PC-3 (cell line): ENCODE results near the gene EFNA5. TPM values are rescaled to one million over a fixed set of nuclear protein-coding genes. Genes with fewer than 3 reads are reported as not detected.

Experiments
- ATAC-seq: fragments of 200-7000 bp; cut with Tn5 transposase; 2 replicates; pipeline ENCODE4 v1.9.1; 2020; ENCODE audit warnings: mild to moderate bottlenecking, moderate library complexity
- BruUV-seq: library from RNA; stranded (reverse); fragments of 400-500 nt; replicated peaks from 2 replicates; lab custom pipeline; 2021; lab: Mats Ljungman, UMichigan
- CTCF ChIA-PET: fragments of 300-600 bp; sonication (Branson Sonifier 250); formaldehyde crosslinking; loops from one replicate; lab custom pipeline; 2022; ENCODE audit warnings: antibody characterized with exemption; lab: Charles Lee
- POLR2A ChIA-PET: fragments of 300-600 bp; sonication (Branson Sonifier 250); formaldehyde crosslinking; loops from one replicate; lab custom pipeline; 2022; ENCODE audit warnings: antibody characterized with exemption; ENCODE audit not compliant: unreplicated experiment; lab: Charles Lee
- DNase-seq: peaks from one replicate; pipeline ENCODE4 v3.0.0-alpha.2; 2015
- H2AFZ ChIP-seq: fragments of 300-600 bp; sonication (generic); 2 replicates; pipeline ENCODE4 v1.6.0; 2016; ENCODE audit warnings: antibody characterized with exemption, low read length
- H3F3A ChIP-seq: fragments of 300-600 bp; sonication (generic); one replicate; pipeline ENCODE4 v1.6.0; 2017; ENCODE audit warnings: antibody characterized with exemption, low read length, control low read depth, mild to moderate bottlenecking; ENCODE audit not compliant: unreplicated experiment
- H3K27ac ChIP-seq: fragments of 300-600 bp; sonication (generic); 2 replicates; pipeline ENCODE4 v1.5.1; 2016; ENCODE audit warnings: mild to moderate bottlenecking, low read length
- H3K27me3 ChIP-seq: fragments of 300-600 bp; sonication (generic); 2 replicates; pipeline ENCODE4 v1.6.1; 2016; ENCODE audit warnings: low read length, mixed read lengths
- H3K36me3 ChIP-seq: fragments of 300-600 bp; sonication (generic); 2 replicates; pipeline ENCODE4 v1.6.1; 2016; ENCODE audit warnings: low read depth, mixed run types, low read length, mixed read lengths
- H3K4me1 ChIP-seq: fragments of 300-600 bp; sonication (generic); 2 replicates; pipeline ENCODE4 v1.5.1; 2016; ENCODE audit warnings: low read length; ENCODE audit not compliant: insufficient read depth
- H3K4me2 ChIP-seq: fragments of 300-600 bp; sonication (generic); 2 replicates; pipeline ENCODE4 v1.6.0; 2016; ENCODE audit warnings: low read length
- H3K4me3 ChIP-seq: fragments of 300-600 bp; sonication (generic); 2 replicates; pipeline ENCODE4 v1.5.1; 2016; ENCODE audit warnings: mild to moderate bottlenecking, low read length, mixed read lengths
- H3K79me2 ChIP-seq: fragments of 300-600 bp; sonication (generic); 2 replicates; pipeline ENCODE4 v1.6.1; 2017; ENCODE audit warnings: low read length, mixed read lengths
- H3K9ac ChIP-seq: fragments of 300-600 bp; sonication (generic); 2 replicates; pipeline ENCODE4 v1.6.0; 2016; ENCODE audit warnings: mild to moderate bottlenecking, low read length
- H3K9me2 ChIP-seq: fragments of 300-600 bp; sonication (generic); replicated peaks from 2 replicates; pipeline ENCODE4 v1.6.1; 2016; ENCODE audit warnings: mixed run types, low read length, mixed read lengths
- H3K9me3 ChIP-seq: fragments of 300-600 bp; sonication (generic); 2 replicates; pipeline ENCODE4 v1.6.1; 2016; ENCODE audit warnings: low read length, mixed read lengths
- H4K20me1 ChIP-seq: fragments of 300-600 bp; sonication (generic); 2 replicates; pipeline ENCODE4 v1.6.1; 2016; ENCODE audit warnings: low read length, mixed read lengths
- EZH2 ChIP-seq: fragments of 300-600 bp; sonication (generic); IDR thresholded peaks from one replicate; pipeline ENCODE4 v1.6.1; 2017; ENCODE audit warnings: antibody characterized with exemption, mild to moderate bottlenecking, low read length; ENCODE audit not compliant: unreplicated experiment
- EZH2phosphoT487 ChIP-seq: fragments of 300-600 bp; sonication (generic); IDR thresholded peaks from 2 replicates; pipeline ENCODE4 v1.6.1; 2018; ENCODE audit warnings: mild to moderate bottlenecking, antibody characterized with exemption, low read length, borderline replicate concordance
- intact Hi-C: fragments of 100-400 bp; cut with micrococcal nuclease; formaldehyde crosslinking; loops from 2 replicates; pipeline ENCODE4 v1.9.0; 2023
- total RNA-seq: library from RNA; depleted of rRNA; stranded (reverse); fragments of >200 nt; gene quantifications from 2 replicates; pipeline ENCODE4 v1.2.3, GENCODE V29; 2014
- TF ChIP-seq, protein P1 (sequence below): fragments of 300-600 bp; sonication (generic); conservative IDR thresholded peaks from 2 replicates; pipeline ENCODE4 v1.5.1; 2017; ENCODE audit warnings: antibody characterized with exemption, low read depth, mild to moderate bottlenecking, low read length

EFNA5 gene
- total RNA-seq, 1 experiment from 2014 or later, result 5.4 TPM

DNA sequence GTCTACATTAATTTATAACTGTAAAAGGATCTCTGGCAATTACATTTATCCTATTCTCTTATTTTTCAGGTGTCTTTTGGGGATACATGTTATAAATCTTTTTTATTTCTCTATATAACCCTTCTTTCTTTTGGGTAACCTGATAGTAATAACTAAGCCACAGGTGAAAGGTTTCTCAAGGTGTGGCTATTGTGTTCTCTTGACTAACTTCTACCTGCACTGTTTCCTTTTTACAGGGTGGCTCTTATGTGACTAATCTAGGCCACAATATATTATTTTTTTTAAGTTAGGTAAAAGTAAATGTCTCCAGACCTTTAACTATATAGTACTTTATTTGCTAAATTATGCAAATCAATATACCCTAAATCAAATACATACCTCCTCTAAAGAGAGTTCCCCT lies 193.2 kb downstream of the EFNA5 start:
- Histone ChIP-seq H3K79me2 (peaks cover 31% of the 10 kb centered on the region; the same call in 1 of the 2 replicates), H3K27ac (peak overlapping the region; percentile 32), H3K27me3 (no peaks in the 10 kb centered on the region), H2AFZ (no peak overlapping the region), H3K9me3 (no peaks in the 10 kb centered on the region), H4K20me1 (no peaks in the 10 kb centered on the region), H3K9me2 (no peaks in the 10 kb centered on the region), H3K36me3 (no peaks in the 10 kb centered on the region), H3K4me1 (peaks cover 51% of the 10 kb centered on the region), H3K9ac (no peak overlapping the region), H3K4me2 (peak overlapping the region; percentile 61), H3F3A (no peaks in the 10 kb centered on the region), H3K4me3 (no peak overlapping the region)
- CTCF ChIA-PET, result no interaction called here
- no TSS peak for BruUV-seq
- DNase-seq, result peak; percentile 28
- ATAC-seq, result no peak; the same call in 1 of the 2 replicates
- TF ChIP-seq EZH2phosphoT487 (no peak), EZH2 (no peak)
- TF ChIP-seq, protein P1, sequence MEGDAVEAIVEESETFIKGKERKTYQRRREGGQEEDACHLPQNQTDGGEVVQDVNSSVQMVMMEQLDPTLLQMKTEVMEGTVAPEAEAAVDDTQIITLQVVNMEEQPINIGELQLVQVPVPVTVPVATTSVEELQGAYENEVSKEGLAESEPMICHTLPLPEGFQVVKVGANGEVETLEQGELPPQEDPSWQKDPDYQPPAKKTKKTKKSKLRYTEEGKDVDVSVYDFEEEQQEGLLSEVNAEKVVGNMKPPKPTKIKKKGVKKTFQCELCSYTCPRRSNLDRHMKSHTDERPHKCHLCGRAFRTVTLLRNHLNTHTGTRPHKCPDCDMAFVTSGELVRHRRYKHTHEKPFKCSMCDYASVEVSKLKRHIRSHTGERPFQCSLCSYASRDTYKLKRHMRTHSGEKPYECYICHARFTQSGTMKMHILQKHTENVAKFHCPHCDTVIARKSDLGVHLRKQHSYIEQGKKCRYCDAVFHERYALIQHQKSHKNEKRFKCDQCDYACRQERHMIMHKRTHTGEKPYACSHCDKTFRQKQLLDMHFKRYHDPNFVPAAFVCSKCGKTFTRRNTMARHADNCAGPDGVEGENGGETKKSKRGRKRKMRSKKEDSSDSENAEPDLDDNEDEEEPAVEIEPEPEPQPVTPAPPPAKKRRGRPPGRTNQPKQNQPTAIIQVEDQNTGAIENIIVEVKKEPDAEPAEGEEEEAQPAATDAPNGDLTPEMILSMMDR, result no peak
- intact Hi-C loops, result loop anchor here (5.0 kb wide), 1 partner anchor 45 kb away; no protein-coding TSS in a partner anchor
- POLR2A ChIA-PET, result no interaction called here

DNA sequence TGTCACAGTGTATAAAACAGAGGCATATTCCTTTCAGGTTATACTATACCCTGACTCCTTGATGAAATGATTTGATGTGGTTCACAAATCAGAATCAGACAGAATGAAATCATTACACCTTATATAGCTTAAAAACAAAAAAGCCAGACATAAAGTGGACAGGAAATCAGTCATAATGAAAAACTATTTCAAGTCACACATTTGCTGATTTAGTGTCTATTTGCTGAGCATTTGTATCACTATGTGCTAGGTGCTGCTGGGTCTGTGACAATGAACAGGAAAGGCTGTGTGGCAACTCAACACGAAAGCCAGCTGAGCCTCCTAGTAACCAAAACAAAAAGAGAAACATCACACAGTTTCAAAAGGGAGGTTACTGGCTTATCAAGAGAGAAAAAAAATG lies 194.0 kb downstream of the EFNA5 start:
- ChIA-PET POLR2A (no interaction called here), CTCF (no interaction called here)
- Histone ChIP-seq H3F3A (no peaks in the 10 kb centered on the region), H3K27me3 (no peaks in the 10 kb centered on the region), H3K9ac (no peak overlapping the region), H3K79me2 (peaks cover 31% of the 10 kb centered on the region; the same call in 1 of the 2 replicates), H3K4me1 (peaks cover 55% of the 10 kb centered on the region), H2AFZ (no peak overlapping the region), H3K36me3 (no peaks in the 10 kb centered on the region), H3K4me3 (no peak overlapping the region), H3K4me2 (no peak overlapping the region), H3K9me3 (no peaks in the 10 kb centered on the region), H4K20me1 (no peaks in the 10 kb centered on the region), H3K27ac (peak overlapping the region; percentile 32; the same call in 1 of the 2 replicates), H3K9me2 (no peaks in the 10 kb centered on the region)
- DNase-seq (no peak), ATAC-seq (no peak)
- intact Hi-C loops, result loop anchor here (5.0 kb wide), 1 partner anchor 46 kb away; no protein-coding TSS in a partner anchor
- TF ChIP-seq, protein P1, result no peak
- TF ChIP-seq EZH2 (no peak), EZH2phosphoT487 (no peak)
- BruUV-seq, result no TSS peak
